ENCODE measurements around the gene BDKRB2.

BDKRB2 gene

DNA sequence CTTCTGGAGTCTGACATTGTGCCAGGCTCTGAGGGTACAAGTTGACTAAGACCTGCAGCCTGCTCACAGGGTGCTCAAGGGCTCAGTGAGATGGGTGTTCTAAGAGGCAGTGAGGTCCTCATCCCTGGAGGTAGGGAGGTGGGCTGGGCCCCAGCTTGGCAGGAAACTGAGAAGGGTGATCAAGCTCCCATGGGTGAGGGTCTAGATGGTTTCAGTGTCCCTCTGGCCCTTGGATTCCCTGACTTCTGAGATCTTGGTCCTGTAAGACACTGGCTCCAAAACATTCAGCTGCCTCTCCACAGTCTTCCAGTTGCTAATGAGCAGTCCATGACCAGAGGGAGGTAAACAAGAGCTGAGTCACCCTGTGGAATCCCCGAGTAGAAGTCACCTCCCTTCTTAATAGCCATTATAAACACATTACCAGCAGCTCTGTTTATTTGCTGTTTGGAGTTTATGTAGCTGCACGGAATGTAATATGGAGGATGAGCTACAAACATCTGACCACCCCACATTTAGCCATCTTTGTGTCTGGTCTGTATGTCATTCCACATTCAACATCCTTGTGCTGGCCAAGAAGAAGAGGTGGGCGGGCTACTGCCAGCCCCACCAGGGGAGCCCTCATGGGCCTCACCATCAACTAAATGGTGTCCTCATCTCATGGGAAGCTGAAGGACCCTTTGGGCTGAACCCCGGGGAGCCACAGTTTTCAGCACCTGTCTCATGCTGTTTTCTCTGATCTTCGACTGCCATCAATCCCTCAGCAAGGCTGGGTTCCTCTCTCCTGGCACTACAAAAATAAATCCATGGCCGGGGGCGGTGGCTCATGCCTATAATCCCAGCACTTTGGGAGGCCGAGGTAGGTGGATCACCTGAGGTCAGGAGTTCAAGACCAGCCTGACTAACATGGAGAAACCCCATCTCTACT, 37.2 kb upstream of the BDKRB2 start:
- TF ChIP-seq TAF1 (IDR thresholded peaks at IDR 0.05; ENCODE audit: borderline replicate concordance, insufficient read depth, low read length): no peak
- TF ChIP-seq, protein P1, sequence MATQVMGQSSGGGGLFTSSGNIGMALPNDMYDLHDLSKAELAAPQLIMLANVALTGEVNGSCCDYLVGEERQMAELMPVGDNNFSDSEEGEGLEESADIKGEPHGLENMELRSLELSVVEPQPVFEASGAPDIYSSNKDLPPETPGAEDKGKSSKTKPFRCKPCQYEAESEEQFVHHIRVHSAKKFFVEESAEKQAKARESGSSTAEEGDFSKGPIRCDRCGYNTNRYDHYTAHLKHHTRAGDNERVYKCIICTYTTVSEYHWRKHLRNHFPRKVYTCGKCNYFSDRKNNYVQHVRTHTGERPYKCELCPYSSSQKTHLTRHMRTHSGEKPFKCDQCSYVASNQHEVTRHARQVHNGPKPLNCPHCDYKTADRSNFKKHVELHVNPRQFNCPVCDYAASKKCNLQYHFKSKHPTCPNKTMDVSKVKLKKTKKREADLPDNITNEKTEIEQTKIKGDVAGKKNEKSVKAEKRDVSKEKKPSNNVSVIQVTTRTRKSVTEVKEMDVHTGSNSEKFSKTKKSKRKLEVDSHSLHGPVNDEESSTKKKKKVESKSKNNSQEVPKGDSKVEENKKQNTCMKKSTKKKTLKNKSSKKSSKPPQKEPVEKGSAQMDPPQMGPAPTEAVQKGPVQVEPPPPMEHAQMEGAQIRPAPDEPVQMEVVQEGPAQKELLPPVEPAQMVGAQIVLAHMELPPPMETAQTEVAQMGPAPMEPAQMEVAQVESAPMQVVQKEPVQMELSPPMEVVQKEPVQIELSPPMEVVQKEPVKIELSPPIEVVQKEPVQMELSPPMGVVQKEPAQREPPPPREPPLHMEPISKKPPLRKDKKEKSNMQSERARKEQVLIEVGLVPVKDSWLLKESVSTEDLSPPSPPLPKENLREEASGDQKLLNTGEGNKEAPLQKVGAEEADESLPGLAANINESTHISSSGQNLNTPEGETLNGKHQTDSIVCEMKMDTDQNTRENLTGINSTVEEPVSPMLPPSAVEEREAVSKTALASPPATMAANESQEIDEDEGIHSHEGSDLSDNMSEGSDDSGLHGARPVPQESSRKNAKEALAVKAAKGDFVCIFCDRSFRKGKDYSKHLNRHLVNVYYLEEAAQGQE (IDR thresholded peaks at IDR 0.05; ENCODE audit: insufficient read depth in 1 of 2, low read depth in 2 of 2, low read length in 2 of 2): no peak
- no peak for TF ChIP-seq FOXP2 (optimal IDR thresholded peaks at IDR 0.05; ENCODE audit: borderline replicate concordance, extremely low read depth, extremely low read length, insufficient read depth)
- no peak for TF ChIP-seq POLR2AphosphoS5 (IDR thresholded peaks at IDR 0.05; ENCODE audit: low read depth, low read length)
- TF ChIP-seq SIN3A (IDR thresholded peaks at IDR 0.05; ENCODE audit: borderline replicate concordance, insufficient read depth, low read length): no peak

DNA sequence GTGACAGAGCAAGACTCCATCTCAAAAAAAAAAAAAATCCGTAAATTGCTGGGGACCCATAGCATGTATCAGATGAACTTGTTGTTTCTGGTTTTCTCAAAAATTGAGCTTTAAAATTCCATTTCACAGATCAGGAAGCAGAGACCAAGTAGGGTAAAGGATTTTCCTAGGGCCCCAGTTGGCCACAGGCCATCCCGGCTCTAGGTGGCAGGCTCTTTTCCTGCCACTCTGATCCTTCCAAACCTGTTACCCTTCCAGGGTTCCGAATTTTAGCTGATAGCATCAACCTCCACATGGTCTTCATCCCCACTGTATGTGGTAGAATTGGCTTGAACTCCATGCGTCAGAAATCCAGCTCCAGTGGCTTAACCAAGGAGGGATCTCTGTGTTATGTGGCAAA, 36.1 kb upstream of the BDKRB2 start:
- TF ChIP-seq SIN3A (IDR thresholded peaks at IDR 0.05; ENCODE audit: borderline replicate concordance, insufficient read depth, low read length) (no peak), TAF1 (IDR thresholded peaks at IDR 0.05; ENCODE audit: borderline replicate concordance, insufficient read depth, low read length) (no peak), FOXP2 (optimal IDR thresholded peaks at IDR 0.05; ENCODE audit: borderline replicate concordance, extremely low read depth, extremely low read length, insufficient read depth) (no peak), POLR2AphosphoS5 (IDR thresholded peaks at IDR 0.05; ENCODE audit: low read depth, low read length) (no peak)
- TF ChIP-seq, protein P1 (IDR thresholded peaks at IDR 0.05; ENCODE audit: insufficient read depth in 1 of 2, low read depth in 2 of 2, low read length in 2 of 2): no peak

DNA sequence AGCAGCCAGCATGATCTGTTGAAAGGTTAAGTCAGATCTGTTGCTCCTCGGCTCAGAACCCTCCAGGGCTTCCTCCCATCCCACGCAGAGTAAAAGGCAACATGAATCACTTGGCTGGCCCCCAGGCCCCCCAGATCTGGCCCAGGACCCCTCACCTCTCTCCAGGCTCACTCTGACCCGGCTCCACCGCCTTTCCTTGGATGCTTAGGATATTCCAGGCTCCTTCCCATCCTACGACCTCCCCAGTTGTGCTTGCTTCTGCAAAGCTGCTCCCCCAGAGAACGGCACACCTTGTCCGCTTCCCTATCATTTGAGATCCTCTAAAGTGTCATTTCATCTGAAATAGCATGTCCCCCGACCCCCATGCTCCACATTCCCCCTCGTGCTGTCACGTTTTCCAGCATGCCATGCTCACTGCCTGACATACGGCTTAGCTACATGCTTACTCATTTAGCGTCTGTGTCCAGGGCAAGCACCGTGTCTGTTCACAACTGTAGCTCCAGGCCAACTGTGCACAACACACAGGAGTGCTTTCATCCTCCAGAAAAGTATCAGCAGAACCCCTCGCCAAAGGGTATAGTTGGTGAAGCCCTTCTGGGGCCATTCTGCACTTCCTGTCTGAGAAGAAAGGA, 33.6 kb upstream of the BDKRB2 start:
- TF ChIP-seq FOXP2 (optimal IDR thresholded peaks at IDR 0.05; ENCODE audit: borderline replicate concordance, extremely low read depth, extremely low read length, insufficient read depth) (no peak), SIN3A (IDR thresholded peaks at IDR 0.05; ENCODE audit: borderline replicate concordance, insufficient read depth, low read length) (no peak), POLR2AphosphoS5 (IDR thresholded peaks at IDR 0.05; ENCODE audit: low read depth, low read length) (no peak), TAF1 (IDR thresholded peaks at IDR 0.05; ENCODE audit: borderline replicate concordance, insufficient read depth, low read length) (no peak)
- TF ChIP-seq, protein P1 (IDR thresholded peaks at IDR 0.05; ENCODE audit: insufficient read depth in 1 of 2, low read depth in 2 of 2, low read length in 2 of 2): no peak

DNA sequence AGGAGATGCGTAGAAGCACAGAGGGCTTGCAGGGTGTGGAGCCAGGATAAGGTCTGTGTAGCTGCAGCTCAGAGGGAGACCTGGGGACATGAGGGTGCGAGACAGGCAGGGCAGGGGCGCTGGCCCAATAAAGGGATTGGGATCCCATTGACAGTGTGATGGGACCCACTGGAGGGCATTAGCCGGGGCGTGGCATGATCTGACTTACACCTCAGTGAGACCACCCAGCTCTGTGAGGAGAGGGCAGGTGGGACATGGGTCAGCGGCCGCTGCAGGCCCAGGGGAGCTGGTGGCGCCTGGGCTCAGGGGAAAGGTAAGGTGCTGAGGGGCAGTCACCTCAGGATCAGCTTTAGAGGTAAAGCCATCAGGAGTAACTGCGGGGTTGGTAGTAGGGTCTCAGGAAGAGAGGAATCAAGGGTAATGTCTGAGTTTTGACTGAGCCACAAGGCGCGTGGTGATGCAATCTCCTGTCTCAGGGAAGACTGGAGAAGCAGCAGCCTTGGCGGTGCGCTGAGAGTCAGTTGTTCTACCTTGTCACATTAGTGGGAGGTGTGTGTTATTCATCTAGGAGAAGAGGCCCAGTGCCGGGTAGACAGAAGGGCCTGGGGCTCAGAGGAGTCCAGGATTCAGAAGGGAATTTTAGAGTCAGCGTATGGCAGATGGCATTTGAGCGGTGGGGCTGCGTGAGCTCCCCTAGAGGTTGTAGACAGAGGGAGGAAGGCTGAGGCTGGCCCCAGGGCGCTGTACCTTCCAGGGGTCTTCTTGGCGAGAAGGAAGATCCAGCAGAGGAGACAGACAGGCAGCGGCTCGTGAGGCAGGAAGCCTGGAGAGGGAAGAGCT, 30.8 kb upstream of the BDKRB2 start:
- TF ChIP-seq POLR2AphosphoS5 (IDR thresholded peaks at IDR 0.05; ENCODE audit: low read depth, low read length) (no peak), FOXP2 (optimal IDR thresholded peaks at IDR 0.05; ENCODE audit: borderline replicate concordance, extremely low read depth, extremely low read length, insufficient read depth) (no peak), TAF1 (IDR thresholded peaks at IDR 0.05; ENCODE audit: borderline replicate concordance, insufficient read depth, low read length) (no peak), SIN3A (IDR thresholded peaks at IDR 0.05; ENCODE audit: borderline replicate concordance, insufficient read depth, low read length) (no peak)
- TF ChIP-seq, protein P1 (IDR thresholded peaks at IDR 0.05; ENCODE audit: insufficient read depth in 1 of 2, low read depth in 2 of 2, low read length in 2 of 2): no peak

Measured in PFSK-1 (cell line).